ENCODE data around the gene INSM2. TPM values are rescaled to one million over a fixed set of nuclear protein-coding genes. Genes with fewer than 3 reads are reported as not detected.

The INSM2 gene
- total RNA-seq, 1 experiment from 2014 or later = not detected

- Histone ChIP-seq H2AFZ (ENCODE audit: low read depth, low read length, poor library complexity, severe bottlenecking) (no peak overlapping the region), H3K4me3 (replicated peaks in 1 of 2; ENCODE audit: low read depth in 1 of 2, low read length in 2 of 2) (no peak overlapping the region), H4K20me1 (ENCODE audit: insufficient read depth) (no peaks in the 10 kb centered on the region), H3K9ac (ENCODE audit: low read length) (no peak overlapping the region), H3K79me2 (ENCODE audit: insufficient read depth, low read length) (no peaks in the 10 kb centered on the region), H3K4me1 (ENCODE audit: control insufficient read depth in 1 of 2, insufficient read depth in 2 of 2, low read length in 2 of 2) (no peaks in the 10 kb centered on the region), H3K9me3 (ENCODE audit: control insufficient read depth in 1 of 2, insufficient read depth in 1 of 2, low read depth in 1 of 2, low read length in 2 of 2) (no peaks in the 10 kb centered on the region), H3K27ac (ENCODE audit: low read depth, low read length) (no peak overlapping the region), H3K36me3 (ENCODE audit: control insufficient read depth in 1 of 2, insufficient read depth in 2 of 2, low read length in 2 of 2) (no peaks in the 10 kb centered on the region), H3K9me2 (ENCODE audit: insufficient read depth) (no peaks in the 10 kb centered on the region), H3K27me3 (ENCODE audit: insufficient read depth, low read length) (no peaks in the 10 kb centered on the region), H3K4me2 (ENCODE audit: low read length) (no peak overlapping the region)
- no TSS peak for BruUV-seq (replicated peaks)
- ChIA-PET RAD21 (ENCODE audit: low non-redundant PET in 1 of 2, low total read pairs in 2 of 2, uncharacterized antibody in 2 of 2, unreplicated experiment in 2 of 2) (no interaction called here), CTCF (no interaction called here), POLR2A (no interaction called here)
- DNase-seq (ENCODE audit: low read depth, low spot score) (no peak), ATAC-seq (no peak)
- intact Hi-C loops (cut with micrococcal nuclease) = no loop called here
- TF ChIP-seq CEBPB (IDR thresholded peaks at IDR 0.05; ENCODE audit: low read depth) = no peak
- no peak for TF ChIP-seq SRF (IDR thresholded peaks at IDR 0.05; ENCODE audit: low read depth)
- no peak for TF ChIP-seq RAD21 (IDR thresholded peaks at IDR 0.05; ENCODE audit: low read depth)
- TF ChIP-seq EGR1 (IDR thresholded peaks at IDR 0.05; ENCODE audit: low read depth) = no peak
Observed at GRCh38 chr14:35539969-35540368, 6.0 kb downstream of the INSM2 start.

- POLR2A ChIA-PET = no interaction called here
Observed at GRCh38 chr14:35543006-35543405, 9.0 kb downstream of the INSM2 start.

More at GRCh38 chr14:35543006-35543405, 9.0 kb downstream of the INSM2 start:
- Histone ChIP-seq H3K27me3 (ENCODE audit: insufficient read depth, low read length) (no peaks in the 10 kb centered on the region), H2AFZ (ENCODE audit: low read depth, low read length, poor library complexity, severe bottlenecking) (no peak overlapping the region), H3K9me2 (ENCODE audit: insufficient read depth) (no peaks in the 10 kb centered on the region), H3K4me2 (ENCODE audit: low read length) (no peak overlapping the region), H3K27ac (ENCODE audit: low read depth, low read length) (no peak overlapping the region), H3K4me3 (replicated peaks in 1 of 2; ENCODE audit: low read depth in 1 of 2, low read length in 2 of 2) (no peak overlapping the region), H3K9ac (ENCODE audit: low read length) (no peak overlapping the region), H4K20me1 (ENCODE audit: insufficient read depth) (no peaks in the 10 kb centered on the region), H3K4me1 (ENCODE audit: control insufficient read depth in 1 of 2, insufficient read depth in 2 of 2, low read length in 2 of 2) (no peaks in the 10 kb centered on the region), H3K79me2 (ENCODE audit: insufficient read depth, low read length) (no peaks in the 10 kb centered on the region), H3K36me3 (ENCODE audit: control insufficient read depth in 1 of 2, insufficient read depth in 2 of 2, low read length in 2 of 2) (no peaks in the 10 kb centered on the region; a peak in 1 of 4 replicates), H3K9me3 (ENCODE audit: control insufficient read depth in 1 of 2, insufficient read depth in 1 of 2, low read depth in 1 of 2, low read length in 2 of 2) (no peaks in the 10 kb centered on the region)
- BruUV-seq (replicated peaks) = no TSS peak
- ChIA-PET CTCF (no interaction called here), RAD21 (ENCODE audit: low non-redundant PET in 1 of 2, low total read pairs in 2 of 2, uncharacterized antibody in 2 of 2, unreplicated experiment in 2 of 2) (no interaction called here)
- ATAC-seq (no peak), DNase-seq (ENCODE audit: low read depth, low spot score) (no peak)
- TF ChIP-seq TCF7L2 (IDR thresholded peaks at IDR 0.05; ENCODE audit: borderline replicate concordance, extremely low read depth, insufficient read depth, insufficient read length) (no peak), ZNF274 (IDR thresholded peaks at IDR 0.05; ENCODE audit: low read depth, low read length) (no peak), ZFX (IDR thresholded peaks at IDR 0.05) (no peak), ELF1 (IDR thresholded peaks at IDR 0.05; ENCODE audit: borderline replicate concordance, low read depth) (no peak), ATF3 (IDR thresholded peaks at IDR 0.05) (no peak), YY1 (IDR thresholded peaks at IDR 0.05; ENCODE audit: extremely low read depth, insufficient replicate concordance, low read depth, low read length) (no peak), EGR1 (IDR thresholded peaks at IDR 0.05; ENCODE audit: low read depth) (no peak), CEBPB (IDR thresholded peaks at IDR 0.05; ENCODE audit: low read depth) (no peak), SP1 (IDR thresholded peaks at IDR 0.05; ENCODE audit: low read depth) (no peak), ZBTB33 (IDR thresholded peaks at IDR 0.05; ENCODE audit: extremely low read depth, insufficient replicate concordance, low read length) (no peak)
- intact Hi-C loops (cut with micrococcal nuclease) = no loop called here
